ENCODE measurements around the gene OTUB2.

GRCh38 chr14:94044476-94045091, 18.4 kb downstream of the OTUB2 start:
- TF ChIP-seq EZH2 (optimal IDR thresholded peaks at IDR 0.05; ENCODE audit: low read depth, low read length): no peak
- TF ChIP-seq CTCF (IDR thresholded peaks at IDR 0.05; ENCODE audit: low read length): no peak

All from MM.1S (cell line).